Upper lobe of left lung (tissue), 4 donors: ENCODE results near the gene HOXD10.

Source experiments
- EP300 ChIP-seq, 4 donors: sonication (generic); formaldehyde crosslinking; IDR thresholded peaks; one replicate each; pipeline ENCODE4 v1.5.1; 2017; ENCODE audit warnings: antibody characterized with exemption in 4 of 4, control low read depth in 2 of 4
- TF ChIP-seq, protein P1 (sequence below), 6 experiments: fragments of 450-650 bp in 4 of 6; fragments of 200-600 bp in 2 of 6; sonication (generic) in 2 of 6; IDR thresholded peaks; one replicate each; pipeline ENCODE4 v1.5.1; 2016 to 2019; ENCODE audit warnings: antibody characterized with exemption in 6 of 6

DNA sequence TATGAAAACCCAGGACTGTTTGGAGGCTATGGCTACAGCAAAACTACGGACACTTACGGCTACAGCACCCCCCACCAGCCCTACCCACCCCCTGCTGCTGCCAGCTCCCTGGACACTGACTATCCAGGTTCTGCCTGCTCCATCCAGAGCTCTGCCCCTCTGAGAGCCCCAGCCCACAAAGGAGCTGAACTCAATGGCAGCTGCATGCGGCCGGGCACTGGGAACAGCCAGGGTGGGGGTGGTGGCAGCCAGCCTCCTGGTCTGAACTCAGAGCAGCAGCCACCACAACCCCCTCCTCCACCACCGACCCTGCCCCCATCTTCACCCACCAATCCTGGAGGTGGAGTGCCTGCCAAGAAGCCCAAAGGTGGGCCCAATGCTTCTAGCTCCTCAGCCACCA is 52.6 kb downstream of the HOXD10 start:
- TF ChIP-seq, protein P1, sequence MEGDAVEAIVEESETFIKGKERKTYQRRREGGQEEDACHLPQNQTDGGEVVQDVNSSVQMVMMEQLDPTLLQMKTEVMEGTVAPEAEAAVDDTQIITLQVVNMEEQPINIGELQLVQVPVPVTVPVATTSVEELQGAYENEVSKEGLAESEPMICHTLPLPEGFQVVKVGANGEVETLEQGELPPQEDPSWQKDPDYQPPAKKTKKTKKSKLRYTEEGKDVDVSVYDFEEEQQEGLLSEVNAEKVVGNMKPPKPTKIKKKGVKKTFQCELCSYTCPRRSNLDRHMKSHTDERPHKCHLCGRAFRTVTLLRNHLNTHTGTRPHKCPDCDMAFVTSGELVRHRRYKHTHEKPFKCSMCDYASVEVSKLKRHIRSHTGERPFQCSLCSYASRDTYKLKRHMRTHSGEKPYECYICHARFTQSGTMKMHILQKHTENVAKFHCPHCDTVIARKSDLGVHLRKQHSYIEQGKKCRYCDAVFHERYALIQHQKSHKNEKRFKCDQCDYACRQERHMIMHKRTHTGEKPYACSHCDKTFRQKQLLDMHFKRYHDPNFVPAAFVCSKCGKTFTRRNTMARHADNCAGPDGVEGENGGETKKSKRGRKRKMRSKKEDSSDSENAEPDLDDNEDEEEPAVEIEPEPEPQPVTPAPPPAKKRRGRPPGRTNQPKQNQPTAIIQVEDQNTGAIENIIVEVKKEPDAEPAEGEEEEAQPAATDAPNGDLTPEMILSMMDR (IDR thresholded peaks at IDR 0.05) = no peak
- no peak for TF ChIP-seq EP300 (IDR thresholded peaks at IDR 0.05)
